ENCODE results near the gene SPPL3.

GRCh38 chr12:120771097-120771496 lies 133.1 kb downstream of the SPPL3 start:
- TF ChIP-seq, protein P1, sequence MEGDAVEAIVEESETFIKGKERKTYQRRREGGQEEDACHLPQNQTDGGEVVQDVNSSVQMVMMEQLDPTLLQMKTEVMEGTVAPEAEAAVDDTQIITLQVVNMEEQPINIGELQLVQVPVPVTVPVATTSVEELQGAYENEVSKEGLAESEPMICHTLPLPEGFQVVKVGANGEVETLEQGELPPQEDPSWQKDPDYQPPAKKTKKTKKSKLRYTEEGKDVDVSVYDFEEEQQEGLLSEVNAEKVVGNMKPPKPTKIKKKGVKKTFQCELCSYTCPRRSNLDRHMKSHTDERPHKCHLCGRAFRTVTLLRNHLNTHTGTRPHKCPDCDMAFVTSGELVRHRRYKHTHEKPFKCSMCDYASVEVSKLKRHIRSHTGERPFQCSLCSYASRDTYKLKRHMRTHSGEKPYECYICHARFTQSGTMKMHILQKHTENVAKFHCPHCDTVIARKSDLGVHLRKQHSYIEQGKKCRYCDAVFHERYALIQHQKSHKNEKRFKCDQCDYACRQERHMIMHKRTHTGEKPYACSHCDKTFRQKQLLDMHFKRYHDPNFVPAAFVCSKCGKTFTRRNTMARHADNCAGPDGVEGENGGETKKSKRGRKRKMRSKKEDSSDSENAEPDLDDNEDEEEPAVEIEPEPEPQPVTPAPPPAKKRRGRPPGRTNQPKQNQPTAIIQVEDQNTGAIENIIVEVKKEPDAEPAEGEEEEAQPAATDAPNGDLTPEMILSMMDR (conservative IDR thresholded peaks at IDR 0.05 in 1 of 2, IDR thresholded peaks at IDR 0.05 in 1 of 2; ENCODE audit: extremely low read depth in 1 of 2, insufficient read depth in 1 of 2, low read depth in 1 of 2, low read length in 2 of 2), result no peak
- no peak for TF ChIP-seq EZH2 (IDR thresholded peaks at IDR 0.05; ENCODE audit: borderline replicate concordance, low read length)

All from mammary epithelial cell (primary cell).